Endothelial cell of hepatic sinusoid (primary cell): ENCODE measurements around the gene RERE.
"Not testable (repeated sequence)": the region's sequence is repeated elsewhere in the genome, so short reads cannot be mapped to it uniquely, and the experiment has no call there.

Experiments
- in situ Hi-C: cut with HindIII; loops from 2 replicates; pipeline ENCODE4 v1.10.0; 2017; ENCODE audit warnings: low sequenced_read_pairs

Gene RERE

GRCh38 chr1:8623651-8624192, 193.7 kb downstream of the RERE start:
- in situ Hi-C loops: not testable (repeated sequence)

GRCh38 chr1:8621785-8622348, 195.6 kb downstream of the RERE start:
- in situ Hi-C loops: not testable (repeated sequence)

- in situ Hi-C loops: not testable (repeated sequence)
Observed at GRCh38 chr1:8621034-8621582, 196.3 kb downstream of the RERE start.

GRCh38 chr1:8619917-8620502, 197.4 kb downstream of the RERE start:
- in situ Hi-C loops: not testable (repeated sequence)

GRCh38 chr1:8619419-8619818, 198.0 kb downstream of the RERE start:
- in situ Hi-C loops: not testable (repeated sequence)

GRCh38 chr1:8616791-8617190, 200.6 kb downstream of the RERE start:
- in situ Hi-C loops: not testable (repeated sequence)

- in situ Hi-C loops: not testable (repeated sequence)
Observed at GRCh38 chr1:8611634-8612515, 205.6 kb downstream of the RERE start.

GRCh38 chr1:8607906-8608305, 209.5 kb downstream of the RERE start:
- in situ Hi-C loops: no loop called here

- in situ Hi-C loops: no loop called here
Observed at GRCh38 chr1:8604041-8604945, 213.1 kb downstream of the RERE start.

GRCh38 chr1:8603220-8603616, 214.2 kb downstream of the RERE start:
- in situ Hi-C loops: no loop called here

- in situ Hi-C loops: no loop called here
Observed at GRCh38 chr1:8602471-8603219, 214.8 kb downstream of the RERE start.

- in situ Hi-C loops: no loop called here
Observed at GRCh38 chr1:8600336-8600735, 217.1 kb downstream of the RERE start.

GRCh38 chr1:8599646-8600212, 217.7 kb downstream of the RERE start:
- in situ Hi-C loops: no loop called here

GRCh38 chr1:8598783-8599182, 218.7 kb downstream of the RERE start:
- in situ Hi-C loops: no loop called here

GRCh38 chr1:8598060-8598724, 219.2 kb downstream of the RERE start:
- in situ Hi-C loops: no loop called here

- in situ Hi-C loops: no loop called here
Observed at GRCh38 chr1:8597455-8597854, 220.0 kb downstream of the RERE start.

GRCh38 chr1:8595941-8596340, 221.5 kb downstream of the RERE start:
- in situ Hi-C loops: no loop called here

- in situ Hi-C loops: no loop called here
Observed at GRCh38 chr1:8595332-8595731, 222.1 kb downstream of the RERE start.

- in situ Hi-C loops: not testable (repeated sequence)
Observed at GRCh38 chr1:8593292-8593691, 224.1 kb downstream of the RERE start.
